Adrenal gland (tissue), 12 donors: ENCODE measurements around the gene BLID. TPM values are rescaled to one million over a fixed set of nuclear protein-coding genes. Genes with fewer than 3 reads are reported as not detected.

Experiments used
- DNase-seq, 7 donors: peaks; one replicate each; pipeline ENCODE4 v3.0.0-alpha.2; 2019 to 2020
- H3K27ac ChIP-seq, 5 donors: fragments of 200-600 bp; sonication (generic) in 4 of 5; 1 replicate in 3 of 5; 2 replicates in 2 of 5; pipeline versions ENCODE4 v1.5.1 to v1.8.0; 2016 to 2020; ENCODE audit warnings: mild to moderate bottlenecking in 1 of 5
- H3K27me3 ChIP-seq: fragments of 200-600 bp; 2 replicates; pipeline ENCODE4 v1.8.0; 2021
- H3K36me3 ChIP-seq, 2 donors: fragments of 200-600 bp; replicated peaks in 1 of 2; 1 replicate in 1 of 2; 2 replicates in 1 of 2; pipeline versions ENCODE4 v1.5.1 to v1.8.0; 2018 to 2022
- H3K4me1 ChIP-seq, 2 donors: fragments of 200-600 bp; replicated peaks in 1 of 2; 1 replicate in 1 of 2; 2 replicates in 1 of 2; pipeline versions ENCODE4 v1.5.1 to v1.8.0; 2018 to 2021
- H3K4me3 ChIP-seq, 4 donors: fragments of 200-600 bp; sonication (generic) in 3 of 4; one replicate each; pipeline ENCODE4 v1.5.1; 2016 to 2018
- H3K9me3 ChIP-seq, 3 donors: fragments of 200-600 bp; sonication (generic) in 1 of 3; replicated peaks in 1 of 3; 1 replicate in 2 of 3; 2 replicates in 1 of 3; pipeline versions ENCODE4 v1.5.1 to v1.8.0; 2016 to 2021
- POLR2A ChIP-seq, 2 donors: fragments of 450-650 bp; IDR thresholded peaks; one replicate each; pipeline ENCODE4 v1.6.1; 2017; ENCODE audit warnings: antibody characterized with exemption in 2 of 2, mild to moderate bottlenecking in 2 of 2, moderate library complexity in 1 of 2
- WGBS, 4 donors: extraction: QIAGEN DNeasy Blood & Tissue Kit in 2 of 4; methylation state at CpG; one replicate each; pipeline versions ENCODE4 v1.1.5 to v1.1.7; 2013 to 2017; 5-methylcytosine and 5-hydroxymethylcytosine counted together
- intact Hi-C, 2 donors: fragments of 100-400 bp; cut with DNase I; formaldehyde crosslinking; loops; one replicate each; pipeline versions ENCODE4 v1.14.1 to v1.15.0; 2022 to 2023
- polyA plus RNA-seq, 3 donors: library from polyadenylated mRNA; stranded (reverse); fragments of 200-250 nt in 2 of 3; fragments of 350-450 nt in 1 of 3; fragmentation: Illumina TruSeq in 1 of 3; extraction: RNeasy Lipid Tissue Mini Kit (QIAGEN cat#74804) in 1 of 3; gene quantifications; one replicate each; pipeline ENCODE4 v1.2.3, GENCODE V29; 2013 to 2014
- total RNA-seq, 9 donors: library from RNA; depleted of rRNA in 4 of 9; stranded (reverse); fragments of >200 nt in 4 of 9; fragments of 120-200 nt in 1 of 9; fragmentation: NEBNext Ultra II Directional in 1 of 9; extraction: Animal tissue kit (Norgen Biotek cat#: 25700) in 1 of 9; gene quantifications; one replicate each; pipeline versions ENCODE4 v1.1.0 to v1.2.4, GENCODE V29; 2013 to 2023
- TF ChIP-seq, protein P1 (sequence below), 6 experiments: fragments of 450-650 bp in 4 of 6; fragments of 200-600 bp in 2 of 6; sonication (generic) in 1 of 6; IDR thresholded peaks; 1 replicate in 5 of 6; 2 replicates in 1 of 6; pipeline versions ENCODE4 v1.5.1 to v1.8.0; 2016 to 2021; ENCODE audit warnings: antibody characterized with exemption in 6 of 6, mild to moderate bottlenecking in 2 of 6, moderate library complexity in 1 of 6
- donor health status: healthy with polysubstance abuse.
- donor health status: Bipolar disorder and iron deficiency.
- donor health status: DM: yes; HTN: yes; CAD: no.
- donor health status: DM: no; HTN: no; CAD: no.
- donor health status: DM: no; HTN: no; CAD: no.
- donor health status: DM: yes; HTN: yes; CAD: no.

BLID gene
- total and polyA plus RNA-seq, 12 donors: 0.27 to 5.9 (median 0.50) TPM; not detected in 7

DNA sequence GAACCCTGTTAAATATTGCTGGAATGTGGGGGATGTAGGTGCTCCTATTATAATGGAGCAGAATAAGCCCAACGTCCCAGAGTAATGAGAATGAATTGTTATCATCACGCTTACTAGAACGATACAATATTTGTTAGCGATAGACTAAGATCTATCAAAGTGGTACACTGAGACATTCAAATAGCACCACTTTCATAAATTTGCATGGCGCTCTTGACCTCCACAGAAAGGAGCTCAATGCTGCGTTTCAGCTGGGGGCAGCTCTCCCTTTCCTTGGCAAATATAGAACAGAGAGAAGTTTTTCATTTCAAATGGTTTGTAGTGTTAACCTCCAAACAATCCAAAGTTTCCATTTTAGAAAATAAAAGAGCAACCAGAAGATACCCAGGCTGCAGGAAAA, 38.2 kb upstream of the BLID start:
- Histone ChIP-seq H3K27ac (no peak overlapping the region), H3K27me3 (no peaks in the 10 kb centered on the region), H3K4me3 (no peak overlapping the region), H3K36me3 (no peaks in the 10 kb centered on the region), H3K9me3 (no peaks in the 10 kb centered on the region), H3K4me1 (no peaks in the 10 kb centered on the region)
- intact Hi-C loops: no loop called here
- TF ChIP-seq, protein P1, sequence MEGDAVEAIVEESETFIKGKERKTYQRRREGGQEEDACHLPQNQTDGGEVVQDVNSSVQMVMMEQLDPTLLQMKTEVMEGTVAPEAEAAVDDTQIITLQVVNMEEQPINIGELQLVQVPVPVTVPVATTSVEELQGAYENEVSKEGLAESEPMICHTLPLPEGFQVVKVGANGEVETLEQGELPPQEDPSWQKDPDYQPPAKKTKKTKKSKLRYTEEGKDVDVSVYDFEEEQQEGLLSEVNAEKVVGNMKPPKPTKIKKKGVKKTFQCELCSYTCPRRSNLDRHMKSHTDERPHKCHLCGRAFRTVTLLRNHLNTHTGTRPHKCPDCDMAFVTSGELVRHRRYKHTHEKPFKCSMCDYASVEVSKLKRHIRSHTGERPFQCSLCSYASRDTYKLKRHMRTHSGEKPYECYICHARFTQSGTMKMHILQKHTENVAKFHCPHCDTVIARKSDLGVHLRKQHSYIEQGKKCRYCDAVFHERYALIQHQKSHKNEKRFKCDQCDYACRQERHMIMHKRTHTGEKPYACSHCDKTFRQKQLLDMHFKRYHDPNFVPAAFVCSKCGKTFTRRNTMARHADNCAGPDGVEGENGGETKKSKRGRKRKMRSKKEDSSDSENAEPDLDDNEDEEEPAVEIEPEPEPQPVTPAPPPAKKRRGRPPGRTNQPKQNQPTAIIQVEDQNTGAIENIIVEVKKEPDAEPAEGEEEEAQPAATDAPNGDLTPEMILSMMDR (IDR thresholded peaks at IDR 0.05): no peak
- TF ChIP-seq POLR2A (IDR thresholded peaks at IDR 0.05): no peak
- 87 to 89% (median 88%) methylated on average over 6 of the region's 6 CpGs for WGBS, 4 donors
- no peak for DNase-seq

DNA sequence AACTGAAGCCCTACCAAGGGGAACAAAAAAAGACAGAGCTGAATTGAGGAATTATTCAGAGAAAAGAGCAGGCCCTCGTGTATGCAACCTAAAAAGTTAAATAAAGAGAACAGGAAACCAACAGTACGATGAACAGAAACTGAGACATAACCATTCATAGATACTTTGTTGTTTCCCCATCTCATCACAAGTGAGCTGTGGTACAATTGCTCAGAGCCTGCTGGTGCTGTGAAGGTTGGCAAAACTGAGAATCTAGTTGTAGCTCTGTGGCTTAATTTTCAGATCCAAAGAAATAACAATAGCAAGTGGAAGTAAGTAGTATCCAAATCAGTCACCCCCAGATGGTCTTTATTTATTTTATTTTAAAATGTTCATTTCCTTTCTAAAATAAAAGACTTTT, 37.7 kb upstream of the BLID start:
- 45 to 67% (median 61%) methylated on average over 2 of the region's 2 CpGs for WGBS, 4 donors
- DNase-seq: no peak
- Histone ChIP-seq H3K4me3 (no peak overlapping the region), H3K4me1 (no peaks in the 10 kb centered on the region), H3K36me3 (no peaks in the 10 kb centered on the region), H3K9me3 (no peaks in the 10 kb centered on the region), H3K27ac (no peak overlapping the region), H3K27me3 (no peaks in the 10 kb centered on the region)
- no peak for TF ChIP-seq POLR2A (IDR thresholded peaks at IDR 0.05)
- TF ChIP-seq, protein P1 (IDR thresholded peaks at IDR 0.05): no peak
- intact Hi-C loops: no loop called here

DNA sequence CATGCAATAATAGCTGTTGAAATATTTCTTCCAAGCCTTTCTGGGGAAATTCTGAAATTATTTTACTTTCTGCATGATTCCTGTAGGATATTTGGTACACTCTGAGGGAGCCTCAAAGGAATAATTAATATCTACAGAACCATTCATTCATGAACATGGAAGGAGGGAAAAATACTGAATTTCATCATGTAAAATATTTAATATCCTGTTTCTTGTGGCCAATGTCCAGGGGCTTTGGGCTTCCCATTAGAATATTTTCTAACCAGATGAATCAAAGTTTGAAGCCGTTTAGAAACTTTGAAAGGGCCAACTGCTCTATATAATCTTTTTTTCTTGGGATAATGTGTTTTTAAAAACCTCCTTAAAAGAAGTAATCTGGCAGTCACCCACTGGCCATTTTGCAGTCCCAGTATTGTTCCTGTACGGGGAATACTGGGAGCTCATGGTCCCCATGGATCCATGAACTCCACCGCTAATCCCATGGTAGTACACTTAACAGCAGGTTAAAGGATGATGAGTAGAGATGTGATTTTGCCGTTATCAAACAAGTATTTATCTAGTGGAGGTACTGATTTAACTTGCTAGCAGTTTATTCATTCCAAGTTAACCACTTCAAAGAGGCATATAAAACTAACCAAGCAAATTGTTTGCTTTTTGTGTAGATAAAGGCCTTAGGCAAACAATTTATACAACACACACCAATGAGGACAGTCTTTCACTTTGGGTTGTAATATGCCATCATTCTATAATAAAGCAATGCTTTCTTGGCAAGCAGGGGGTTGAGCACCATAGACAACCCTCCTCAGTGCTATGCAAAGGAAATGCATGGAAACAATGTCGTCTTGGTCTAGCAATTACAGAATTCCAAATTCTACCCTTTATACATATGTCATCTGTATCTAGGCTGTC, 34.5 kb upstream of the BLID start:
- DNase-seq: no peak
- Histone ChIP-seq H3K36me3 (no peaks in the 10 kb centered on the region), H3K9me3 (no peaks in the 10 kb centered on the region), H3K27me3 (no peaks in the 10 kb centered on the region), H3K4me3 (no peak overlapping the region), H3K27ac (peak overlapping the region in 1 of 5 donors; percentile 9), H3K4me1 (no peaks in the 10 kb centered on the region)
- TF ChIP-seq, protein P1 (IDR thresholded peaks at IDR 0.05): no peak
- no peak for TF ChIP-seq POLR2A (IDR thresholded peaks at IDR 0.05)
- intact Hi-C loops: no loop called here
- 70 to 83% (median 77%) methylated on average over 5 of the region's 5 CpGs for WGBS, 4 donors

DNA sequence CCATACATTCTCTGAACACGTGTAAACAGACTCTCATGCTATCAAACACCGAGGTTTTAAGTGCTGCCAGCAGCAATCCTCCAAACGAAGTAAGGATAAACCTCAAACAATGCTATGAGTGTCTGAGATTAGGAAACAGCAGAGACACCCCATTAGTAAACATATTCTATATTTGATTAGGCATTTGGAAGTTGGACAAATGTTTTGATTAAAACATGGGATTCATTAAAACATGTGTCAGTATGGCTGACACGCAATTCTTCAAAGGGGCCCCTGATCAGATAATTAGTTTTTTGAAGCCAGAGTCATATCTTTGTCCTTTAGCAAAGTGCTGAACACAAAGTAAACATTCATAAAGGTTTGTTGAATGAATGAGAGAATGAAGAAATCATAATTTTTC, 33.2 kb upstream of the BLID start:
- Histone ChIP-seq H3K36me3 (no peaks in the 10 kb centered on the region), H3K27ac (no peak overlapping the region), H3K4me3 (no peak overlapping the region), H3K9me3 (no peaks in the 10 kb centered on the region), H3K4me1 (no peaks in the 10 kb centered on the region), H3K27me3 (no peaks in the 10 kb centered on the region)
- no peak for TF ChIP-seq POLR2A (IDR thresholded peaks at IDR 0.05)
- TF ChIP-seq, protein P1 (IDR thresholded peaks at IDR 0.05): no peak
- 79 to 85% (median 84%) methylated on average over 4 of the region's 4 CpGs for WGBS, 4 donors
- intact Hi-C loops: no loop called here
- no peak for DNase-seq
